Measurements from ENCODE around the gene ACTL7A. TPM values are rescaled to one million over a fixed set of nuclear protein-coding genes. Genes with fewer than 3 reads are reported as not detected.

Gene ACTL7A
- total and polyA plus RNA-seq, 2 of the 13 experiments (the other 11 are each of a cell fraction or from before 2014, with no cell fraction given) = not detected

GRCh38 chr9:108869092-108869725 is 7.1 kb downstream of the ACTL7A start (continued):
- TF ChIP-seq ZNF713 (CRISPR knock-in tag; IDR thresholded peaks at IDR 0.05) = no peak
- TF ChIP-seq ATF1 (CRISPR knock-in tag; IDR thresholded peaks at IDR 0.05) = no peak; the same call in 1 of the 2 replicates
- peak; percentile 66 for TF ChIP-seq THAP11 (CRISPR knock-in tag; IDR thresholded peaks at IDR 0.05)
- no peak for TF ChIP-seq ZBTB25 (CRISPR knock-in tag; IDR thresholded peaks at IDR 0.05)
- TF ChIP-seq CBX5 (CRISPR knock-in tag; IDR thresholded peaks at IDR 0.05; ENCODE audit: borderline replicate concordance) = no peak; the same call in 1 of the 2 replicates
- TF ChIP-seq MLLT10 (CRISPR knock-in tag; IDR thresholded peaks at IDR 0.05) = no peak
- peak; percentile 50; the same call in 1 of the 2 replicates for TF ChIP-seq ZNF556 (CRISPR knock-in tag; IDR thresholded peaks at IDR 0.05; ENCODE audit: borderline replicate concordance)
- no peak for TF ChIP-seq TOPORS (CRISPR knock-in tag; IDR thresholded peaks at IDR 0.05)
- TF ChIP-seq ZSCAN21 (CRISPR knock-in tag; IDR thresholded peaks at IDR 0.05; ENCODE audit: borderline replicate concordance) = no peak
- peak; percentile 42; the same call in 1 of the 2 replicates for TF ChIP-seq MNT (IDR thresholded peaks at IDR 0.05)
- TF ChIP-seq ZNF646 (CRISPR knock-in tag; IDR thresholded peaks at IDR 0.05) = no peak
- no peak for TF ChIP-seq NR1H2 (CRISPR knock-in tag; IDR thresholded peaks at IDR 0.05; ENCODE audit: borderline replicate concordance, low read depth)
- 0 out of 2 replicates have a peak, but pooled peaks have one; percentile 70 for TF ChIP-seq THRA (CRISPR knock-in tag; IDR thresholded peaks at IDR 0.05; ENCODE audit: borderline replicate concordance)
- TF ChIP-seq SMAD9 (CRISPR knock-in tag; IDR thresholded peaks at IDR 0.05) = no peak
- TF ChIP-seq MXI1 (IDR thresholded peaks at IDR 0.05; ENCODE audit: borderline replicate concordance, low read depth, low read length) = peak; percentile 63; the same call in 1 of the 3 replicates
- TF ChIP-seq MXD3 (CRISPR knock-in tag; IDR thresholded peaks at IDR 0.05) = no peak
- peak; percentile 44 for TF ChIP-seq AGO2 (optimal IDR thresholded peaks at IDR 0.05; ENCODE audit: low read depth, low read length)
- no peak for TF ChIP-seq MAFG (CRISPR knock-in tag; IDR thresholded peaks at IDR 0.05)

All from HepG2 (cell line).